Measurements from ENCODE around the gene THOC1.

GRCh38 chr18:261398-262073 lies 6.3 kb downstream of the THOC1 start:
- TF ChIP-seq CTCF (IDR thresholded peaks at IDR 0.05), result no peak
- no peak for TF ChIP-seq EZH2 (IDR thresholded peaks at IDR 0.05; ENCODE audit: borderline replicate concordance, insufficient read depth, low read depth, low read length, poor library complexity, severe bottlenecking)
